ENCODE measurements around the gene RCN1. TPM values are rescaled to one million over a fixed set of nuclear protein-coding genes. Genes with fewer than 3 reads are reported as not detected.

The RCN1 gene
- polyA plus RNA-seq, 1 donor (not counting 4 experiments of a cell fraction or from before 2014, with no cell fraction given) = 46.2 TPM

DNA sequence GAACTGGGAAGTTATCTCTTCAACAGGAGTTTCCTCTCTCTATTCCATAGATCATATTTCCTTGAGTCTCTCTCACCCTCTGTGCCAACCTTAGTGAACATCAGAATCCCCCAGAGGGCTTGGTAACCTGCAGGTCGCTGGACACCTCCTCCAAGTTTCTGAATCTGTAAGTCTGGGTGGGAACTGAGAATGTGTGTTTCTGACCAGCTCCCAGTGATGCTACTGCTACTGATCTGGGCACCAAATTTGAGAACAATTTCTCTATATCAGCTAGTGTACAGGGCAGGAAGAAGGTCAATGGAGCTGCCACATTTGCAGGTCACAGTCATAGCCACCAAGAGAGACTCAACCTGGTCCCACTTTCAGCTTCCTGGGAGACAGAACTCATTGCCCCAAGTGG is 62.9 kb downstream of the RCN1 start:
- Histone ChIP-seq H4K20me1 (ENCODE audit: control insufficient read depth, extremely low read depth, insufficient read depth, low read length) (no peaks in the 10 kb centered on the region), H3K4me2 (ENCODE audit: control insufficient read depth, extremely low read depth, insufficient read depth, low read depth, low read length) (no peak overlapping the region), H3K79me2 (ENCODE audit: control insufficient read depth, insufficient read depth, low read length) (no peaks in the 10 kb centered on the region), H3K27me3 (ENCODE audit: control insufficient read depth, extremely low read depth, insufficient read depth, low read length) (peaks cover 8% of the 10 kb centered on the region), H3K4me3 (ENCODE audit: control insufficient read depth in 2 of 3, extremely low read depth in 1 of 3, insufficient read depth in 2 of 3, low read depth in 1 of 3, low read length in 3 of 3) (no peak overlapping the region), H3K4me1 (ENCODE audit: control insufficient read depth, extremely low read depth, insufficient read depth, low read length) (no peaks in the 10 kb centered on the region), H3K9me3 (ENCODE audit: control insufficient read depth, low read depth, low read length) (no peaks in the 10 kb centered on the region), H3K36me3 (ENCODE audit: control insufficient read depth in 2 of 2, extremely low read depth in 1 of 2, insufficient read depth in 2 of 2, low read length in 2 of 2) (no peaks in the 10 kb centered on the region), H3K27ac (ENCODE audit: control insufficient read depth, insufficient read depth, low read length) (no peak overlapping the region), H3K9ac (ENCODE audit: control insufficient read depth, extremely low read depth, insufficient read depth, low read length) (no peak overlapping the region), H2AFZ (ENCODE audit: control insufficient read depth, low read length) (no peak overlapping the region), H3K9me1 (ENCODE audit: control insufficient read depth, extremely low read depth, insufficient read depth, low read length) (no peaks in the 10 kb centered on the region)
- dilution Hi-C loops (cut with MboI; ENCODE audit: extremely low pct_ligation_motif_present, low sequenced_read_pairs) = no loop called here
- FAIRE-seq (no peak), DNase-seq (ENCODE audit: low read depth, low spot score) (no peak)
- TF ChIP-seq, protein P1, sequence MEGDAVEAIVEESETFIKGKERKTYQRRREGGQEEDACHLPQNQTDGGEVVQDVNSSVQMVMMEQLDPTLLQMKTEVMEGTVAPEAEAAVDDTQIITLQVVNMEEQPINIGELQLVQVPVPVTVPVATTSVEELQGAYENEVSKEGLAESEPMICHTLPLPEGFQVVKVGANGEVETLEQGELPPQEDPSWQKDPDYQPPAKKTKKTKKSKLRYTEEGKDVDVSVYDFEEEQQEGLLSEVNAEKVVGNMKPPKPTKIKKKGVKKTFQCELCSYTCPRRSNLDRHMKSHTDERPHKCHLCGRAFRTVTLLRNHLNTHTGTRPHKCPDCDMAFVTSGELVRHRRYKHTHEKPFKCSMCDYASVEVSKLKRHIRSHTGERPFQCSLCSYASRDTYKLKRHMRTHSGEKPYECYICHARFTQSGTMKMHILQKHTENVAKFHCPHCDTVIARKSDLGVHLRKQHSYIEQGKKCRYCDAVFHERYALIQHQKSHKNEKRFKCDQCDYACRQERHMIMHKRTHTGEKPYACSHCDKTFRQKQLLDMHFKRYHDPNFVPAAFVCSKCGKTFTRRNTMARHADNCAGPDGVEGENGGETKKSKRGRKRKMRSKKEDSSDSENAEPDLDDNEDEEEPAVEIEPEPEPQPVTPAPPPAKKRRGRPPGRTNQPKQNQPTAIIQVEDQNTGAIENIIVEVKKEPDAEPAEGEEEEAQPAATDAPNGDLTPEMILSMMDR (optimal IDR thresholded peaks at IDR 0.05 in 1 of 3, IDR thresholded peaks at IDR 0.05 in 1 of 3, conservative IDR thresholded peaks at IDR 0.05 in 1 of 3; ENCODE audit: extremely low read depth in 1 of 3, insufficient read depth in 2 of 3, low read length in 3 of 3) = no peak
- no peak for TF ChIP-seq EZH2 (IDR thresholded peaks at IDR 0.05; ENCODE audit: low read length)

DNA sequence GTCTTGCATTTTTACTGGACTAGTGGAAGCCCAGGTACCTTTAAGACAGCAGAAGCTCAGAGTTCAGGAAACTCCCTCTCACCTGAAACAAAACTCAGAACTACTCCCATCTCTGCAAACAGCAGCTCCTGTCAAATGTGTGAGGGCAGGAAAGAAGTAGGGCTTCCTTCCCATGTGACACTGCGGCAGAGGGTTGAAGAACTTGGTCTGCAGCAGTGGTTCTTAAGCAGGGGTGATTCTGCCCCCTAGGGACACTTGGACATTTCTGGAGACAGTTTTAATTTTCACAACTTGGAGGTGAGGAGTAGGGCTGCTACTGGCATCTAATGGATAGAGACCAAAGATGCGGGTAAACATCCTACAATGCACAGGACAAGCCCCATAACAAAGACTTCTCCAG is 63.4 kb downstream of the RCN1 start:
- dilution Hi-C loops (cut with MboI; ENCODE audit: extremely low pct_ligation_motif_present, low sequenced_read_pairs) = no loop called here
- H3K36me3 ChIP-seq (ENCODE audit: control insufficient read depth in 2 of 2, extremely low read depth in 1 of 2, insufficient read depth in 2 of 2, low read length in 2 of 2) = no peaks in the 10 kb centered on the region
- H3K4me1 ChIP-seq (ENCODE audit: control insufficient read depth, extremely low read depth, insufficient read depth, low read length) = no peaks in the 10 kb centered on the region
- peaks cover 8% of the 10 kb centered on the region for H3K27me3 ChIP-seq (ENCODE audit: control insufficient read depth, extremely low read depth, insufficient read depth, low read length)
- FAIRE-seq = no peak
- H3K79me2 ChIP-seq (ENCODE audit: control insufficient read depth, insufficient read depth, low read length) = no peaks in the 10 kb centered on the region
- no peak overlapping the region for H3K4me3 ChIP-seq (ENCODE audit: control insufficient read depth in 2 of 3, extremely low read depth in 1 of 3, insufficient read depth in 2 of 3, low read depth in 1 of 3, low read length in 3 of 3)
- TF ChIP-seq, protein P1 (optimal IDR thresholded peaks at IDR 0.05 in 1 of 3, IDR thresholded peaks at IDR 0.05 in 1 of 3, conservative IDR thresholded peaks at IDR 0.05 in 1 of 3; ENCODE audit: extremely low read depth in 1 of 3, insufficient read depth in 2 of 3, low read length in 3 of 3) = peak in 1 of 3 experiments; percentile 45
- no peak for TF ChIP-seq EZH2 (IDR thresholded peaks at IDR 0.05; ENCODE audit: low read length)
- no peaks in the 10 kb centered on the region for H3K9me3 ChIP-seq (ENCODE audit: control insufficient read depth, low read depth, low read length)
- no peaks in the 10 kb centered on the region for H3K9me1 ChIP-seq (ENCODE audit: control insufficient read depth, extremely low read depth, insufficient read depth, low read length)
- H2AFZ ChIP-seq (ENCODE audit: control insufficient read depth, low read length) = no peak overlapping the region
- H4K20me1 ChIP-seq (ENCODE audit: control insufficient read depth, extremely low read depth, insufficient read depth, low read length) = no peaks in the 10 kb centered on the region
- no peak overlapping the region for H3K27ac ChIP-seq (ENCODE audit: control insufficient read depth, insufficient read depth, low read length)
- no peak overlapping the region for H3K4me2 ChIP-seq (ENCODE audit: control insufficient read depth, extremely low read depth, insufficient read depth, low read depth, low read length)
- H3K9ac ChIP-seq (ENCODE audit: control insufficient read depth, extremely low read depth, insufficient read depth, low read length) = no peak overlapping the region
- no peak for DNase-seq (ENCODE audit: low read depth, low spot score)

Small RNAs within 50 kb of the gene (small RNA-seq; reads per million reads assigned to genes)
- 0 reads per million in 3 experiments for gene RF00012 (ENCODE audit: insufficient read length in 3 of 3, low read depth in 3 of 3, low replicate concordance in 1 of 3)

All from keratinocyte (primary cell).